GM13977 (cell line): ENCODE data around the gene CEMIP2.

ENCODE experiments used
- DNase-seq: peaks from one replicate; pipeline ENCODE4 v3.0.0; 2012; ENCODE audit warnings: low spot score
- CTCF ChIP-seq: IDR thresholded peaks from 2 replicates; pipeline ENCODE4 v1.5.1; 2012; ENCODE audit warnings: mild to moderate bottlenecking, control low read depth; ENCODE audit not compliant: insufficient read depth; ENCODE audit errors: extremely low read depth, missing control alignments
- in situ Hi-C: fragments of 300-500 bp; cut with MboI; formaldehyde crosslinking; loops from one replicate; pipeline ENCODE4 v1.12.0; 2022; ENCODE audit warnings: low sequenced_read_pairs, low pct_unique_long_range_greater_than_20kb, mixed read lengths, inconsistent platforms; ENCODE audit not compliant: unreplicated experiment

The CEMIP2 gene

GRCh38 chr9:71761938-71762353 is 6.4 kb downstream of the CEMIP2 start:
- DNase-seq = no peak
- TF ChIP-seq CTCF = no peak
- in situ Hi-C loops = loop anchor here (25.0 kb wide), 1 partner anchor 475 kb away; no protein-coding TSS in a partner anchor

- in situ Hi-C loops = loop anchor here (25.0 kb wide), 1 partner anchor 474 kb away; no protein-coding TSS in a partner anchor
- no peak for DNase-seq
Observed at GRCh38 chr9:71760901-71761300, 7.4 kb downstream of the CEMIP2 start.

GRCh38 chr9:71758785-71759184 is 9.5 kb downstream of the CEMIP2 start:
- in situ Hi-C loops = loop anchor here (25.0 kb wide), 1 partner anchor 471 kb away; no protein-coding TSS in a partner anchor
- no peak for DNase-seq
- no peak for TF ChIP-seq CTCF

More at GRCh38 chr9:71760901-71761300, 7.4 kb downstream of the CEMIP2 start:
- no peak for TF ChIP-seq CTCF

GRCh38 chr9:71758277-71758676 is 10.0 kb downstream of the CEMIP2 start:
- no peak for TF ChIP-seq CTCF
- in situ Hi-C loops = loop anchor here (25.0 kb wide), 1 partner anchor 471 kb away; no protein-coding TSS in a partner anchor
- no peak for DNase-seq

- DNase-seq = no peak
- TF ChIP-seq CTCF = no peak
- in situ Hi-C loops = loop anchor here (25.0 kb wide), 1 partner anchor 469 kb away; no protein-coding TSS in a partner anchor
Observed at GRCh38 chr9:71756753-71757152, 11.6 kb downstream of the CEMIP2 start.

GRCh38 chr9:71755869-71756268 is 12.4 kb downstream of the CEMIP2 start:
- no peak for DNase-seq
- TF ChIP-seq CTCF = no peak
- in situ Hi-C loops = loop anchor here (25.0 kb wide), 1 partner anchor 469 kb away; no protein-coding TSS in a partner anchor
